Mesenchymal stem cell (in vitro differentiated cells and primary cell): Measurements from ENCODE around the gene FBXO2. TPM values are rescaled to one million over a fixed set of nuclear protein-coding genes. Genes with fewer than 3 reads are reported as not detected.

ENCODE experiments used
- DNase-seq: peaks from one replicate; pipeline ENCODE4 v3.0.0-alpha.2; 2013
- H2AFZ ChIP-seq: one replicate; pipeline ENCODE4 v1.6.1; 2013; ENCODE audit warnings: low read depth, mild to moderate bottlenecking, control low read depth, inconsistent platforms, low read length, moderate library complexity
- H2AK5ac ChIP-seq: 2 replicates; pipeline ENCODE4 v1.6.1; 2013; ENCODE audit warnings: low read length, moderate library complexity, mild to moderate bottlenecking, inconsistent platforms; ENCODE audit not compliant: severe bottlenecking
- H2BK120ac ChIP-seq: one replicate; pipeline ENCODE4 v1.6.1; 2013; ENCODE audit warnings: low read depth, mild to moderate bottlenecking, inconsistent platforms, low read length, moderate library complexity
- H2BK12ac ChIP-seq, 2 experiments: one replicate each; pipeline ENCODE4 v1.6.1; 2013; ENCODE audit warnings: inconsistent platforms in 2 of 2, low read length in 2 of 2, mild to moderate bottlenecking in 2 of 2, moderate library complexity in 2 of 2, control low read depth in 1 of 2
- H2BK15ac ChIP-seq: one replicate; pipeline ENCODE4 v1.6.1; 2013; ENCODE audit warnings: mild to moderate bottlenecking, low read depth, inconsistent platforms; ENCODE audit not compliant: poor library complexity, severe bottlenecking
- H2BK5ac ChIP-seq: 2 replicates; pipeline ENCODE4 v1.6.1; 2013; ENCODE audit warnings: low read depth, mild to moderate bottlenecking, low read length, control low read depth, inconsistent platforms; ENCODE audit not compliant: poor library complexity, severe bottlenecking
- H3K14ac ChIP-seq, 2 experiments: one replicate each; pipeline ENCODE4 v1.6.1; 2013; ENCODE audit warnings: inconsistent platforms in 2 of 2, low read length in 2 of 2, control low read depth in 1 of 2, mild to moderate bottlenecking in 1 of 2, moderate library complexity in 1 of 2
- H3K18ac ChIP-seq, 2 experiments: one replicate each; pipeline ENCODE4 v1.6.1; 2013; ENCODE audit warnings: inconsistent platforms in 2 of 2, low read length in 2 of 2, control low read depth in 1 of 2, low read depth in 1 of 2, mild to moderate bottlenecking in 1 of 2
- H3K23ac ChIP-seq, 2 experiments: one replicate each; pipeline ENCODE4 v1.6.1; 2013; ENCODE audit warnings: inconsistent platforms in 2 of 2, low read length in 2 of 2, mild to moderate bottlenecking in 2 of 2, moderate library complexity in 2 of 2, control low read depth in 1 of 2
- H3K27ac ChIP-seq: 2 replicates; pipeline ENCODE4 v1.5.1; 2013; ENCODE audit warnings: mild to moderate bottlenecking, moderate library complexity, low read length, control low read depth, inconsistent platforms; ENCODE audit not compliant: poor library complexity, severe bottlenecking
- H3K27me3 ChIP-seq, 2 experiments: 2 replicates each; pipeline versions ENCODE4 v1.6.1 to v1.7.0; 2013; ENCODE audit warnings: low read length in 2 of 2, mild to moderate bottlenecking in 2 of 2, moderate library complexity in 2 of 2, control low read depth in 1 of 2, inconsistent platforms in 1 of 2; ENCODE audit not compliant: control insufficient read depth in 1 of 2, insufficient read depth in 1 of 2
- H3K36me3 ChIP-seq, 2 experiments: 2 replicates each; pipeline versions ENCODE4 v1.6.1 to v1.7.0; 2013; ENCODE audit warnings: low read length in 2 of 2, control low read depth in 1 of 2, inconsistent platforms in 1 of 2, low read depth in 1 of 2, mild to moderate bottlenecking in 1 of 2; ENCODE audit not compliant: insufficient read depth in 2 of 2, control insufficient read depth in 1 of 2
- H3K4ac ChIP-seq, 2 experiments: one replicate each; pipeline ENCODE4 v1.6.1; 2013; ENCODE audit warnings: inconsistent platforms in 2 of 2, low read length in 2 of 2, mild to moderate bottlenecking in 2 of 2, moderate library complexity in 2 of 2, control low read depth in 1 of 2, low read depth in 1 of 2
- H3K4me1 ChIP-seq: 2 replicates; pipeline ENCODE4 v1.6.1; 2013; ENCODE audit warnings: low read depth, low read length, control low read depth; ENCODE audit not compliant: control insufficient read depth, insufficient read depth
- H3K4me2 ChIP-seq: 2 replicates; pipeline ENCODE4 v1.6.1; 2013; ENCODE audit warnings: low read length, mild to moderate bottlenecking, inconsistent platforms; ENCODE audit not compliant: poor library complexity, severe bottlenecking
- H3K4me3 ChIP-seq, 2 experiments: 2 replicates each; pipeline versions ENCODE4 v1.5.1 to v1.7.0; 2013; ENCODE audit warnings: low read length in 2 of 2, mild to moderate bottlenecking in 2 of 2, control low read depth in 1 of 2, low read depth in 1 of 2; ENCODE audit not compliant: insufficient read depth in 1 of 2
- H3K79me1 ChIP-seq: replicated peaks from 2 replicates; pipeline ENCODE4 v1.6.1; 2013; ENCODE audit warnings: mild to moderate bottlenecking, control low read depth, low read length, inconsistent platforms; ENCODE audit not compliant: poor library complexity, severe bottlenecking
- H3K9ac ChIP-seq: 2 replicates; pipeline ENCODE4 v1.7.0; 2013; ENCODE audit warnings: mild to moderate bottlenecking, low read length, moderate library complexity
- H3K9me3 ChIP-seq: 2 replicates; pipeline ENCODE4 v1.7.0; 2013; ENCODE audit warnings: mild to moderate bottlenecking, low read length; ENCODE audit not compliant: control insufficient read depth
- H4K8ac ChIP-seq: one replicate; pipeline ENCODE4 v1.6.1; 2013; ENCODE audit warnings: inconsistent platforms, mild to moderate bottlenecking, low read length, moderate library complexity
- H4K91ac ChIP-seq: one replicate; pipeline ENCODE4 v1.6.1; 2013; ENCODE audit warnings: mild to moderate bottlenecking, low read length, inconsistent platforms
- WGBS: methylation state at CpG from one replicate; pipeline ENCODE4 v1.1.7; 2013; ENCODE audit warnings: mixed read lengths; 5-methylcytosine and 5-hydroxymethylcytosine counted together
- polyA plus RNA-seq, 2 experiments: library from polyadenylated mRNA; stranded (reverse); fragments of 200-250 nt; gene quantifications; one replicate each; pipeline ENCODE4 v1.2.3, GENCODE V29; 2013

Gene FBXO2, protein sequence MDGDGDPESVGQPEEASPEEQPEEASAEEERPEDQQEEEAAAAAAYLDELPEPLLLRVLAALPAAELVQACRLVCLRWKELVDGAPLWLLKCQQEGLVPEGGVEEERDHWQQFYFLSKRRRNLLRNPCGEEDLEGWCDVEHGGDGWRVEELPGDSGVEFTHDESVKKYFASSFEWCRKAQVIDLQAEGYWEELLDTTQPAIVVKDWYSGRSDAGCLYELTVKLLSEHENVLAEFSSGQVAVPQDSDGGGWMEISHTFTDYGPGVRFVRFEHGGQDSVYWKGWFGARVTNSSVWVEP
- polyA plus RNA-seq (2013, experiment 1 of 2) = 3.1 TPM
- polyA plus RNA-seq (2013, experiment 2 of 2) = 3.7 TPM

- Histone ChIP-seq H3K4me2 (peak within 1 kb of the TSS; percentile 84), H3K14ac (no peak within 1 kb of the TSS), H3K4me3 (peak within 1 kb of the TSS; percentile 75 to 87), H3K79me1 (peaks cover 13% of the 10 kb centered on the region), H2BK5ac (no peak within 1 kb of the TSS), H3K23ac (peak within 1 kb of the TSS in 1 of 2 experiments; percentile 26), H2AK5ac (no peak within 1 kb of the TSS), H2BK12ac (peak within 1 kb of the TSS in 1 of 2 experiments; percentile 48), H2AFZ (peak within 1 kb of the TSS; percentile 46), H3K27me3 (peaks cover 11 to 27% of the 10 kb centered on the region in 2 experiments), H4K8ac (peak within 1 kb of the TSS; percentile 46), H3K4ac (peak within 1 kb of the TSS in 1 of 2 experiments; percentile 85), H2BK15ac (peak within 1 kb of the TSS; percentile 44), H3K4me1 (peaks cover 37% of the 10 kb centered on the region), H3K18ac (peak within 1 kb of the TSS; percentile 67 to 83), H3K9ac (peak within 1 kb of the TSS; percentile 64), H3K27ac (no peak within 1 kb of the TSS), H2BK120ac (no peak within 1 kb of the TSS), H3K9me3 (no peaks in the 10 kb centered on the region), H3K36me3 (peaks cover 8 to 26% of the 10 kb centered on the region in 2 experiments), H4K91ac (no peak within 1 kb of the TSS)
- WGBS = 2% methylated on average over 74 of the region's 94 CpGs
- peak; percentile 49 for DNase-seq
These were observed at the start of gene FBXO2, which contains the start of gene FBXO44 for GRCh38 chr1:11654137-11654938. FBXO2 (minus strand) TSS chr1:11654429; CDS start chr1:11654340, 89 bp downstream. FBXO44 (plus strand) TSS chr1:11654877; CDS start chr1:11655836, 959 bp downstream.

DNA sequence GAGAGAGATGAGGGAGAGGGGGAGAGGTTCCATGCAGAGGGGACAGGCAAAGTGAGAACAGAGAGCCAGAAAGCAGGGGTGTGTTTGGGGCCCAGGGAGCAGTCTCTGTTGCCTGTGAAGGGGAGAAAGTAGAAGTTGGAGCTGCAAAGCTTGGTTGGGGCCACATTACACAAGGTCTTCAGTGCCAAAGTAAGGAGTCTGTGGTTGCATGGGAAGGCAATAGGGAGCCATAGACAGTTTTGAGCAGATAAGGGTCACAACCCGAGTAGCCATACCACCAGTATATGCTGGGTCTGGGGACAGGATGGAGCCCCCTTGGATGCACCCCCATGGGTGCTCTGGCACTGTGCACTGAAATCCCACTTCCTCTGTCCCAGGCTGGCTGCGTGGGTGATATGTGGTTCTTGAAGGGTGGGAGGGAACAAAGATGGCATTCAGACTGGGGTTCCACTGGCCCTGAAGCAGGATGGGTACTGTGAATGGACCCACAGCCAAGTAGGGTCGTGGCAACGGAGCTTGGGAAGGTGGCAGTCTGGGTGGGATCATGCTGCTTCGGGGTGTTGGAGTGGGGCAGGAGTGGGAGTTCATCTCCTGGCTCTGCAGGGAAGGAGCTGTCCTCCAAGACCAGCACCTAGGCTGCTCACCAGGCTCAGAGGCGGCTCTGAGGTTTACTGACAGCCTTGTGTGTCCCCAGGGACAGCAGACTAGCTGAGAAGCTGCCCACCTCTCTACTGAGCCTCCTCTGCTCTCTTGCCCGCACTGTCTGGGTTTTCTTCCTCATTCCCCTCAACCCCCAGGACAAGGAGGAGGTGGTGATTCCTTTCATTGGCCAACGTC, 49.3 kb upstream of the FBXO2 start:
- no peak overlapping the region for H3K18ac ChIP-seq
- peak overlapping the region in 1 of 2 experiments; percentile 21 for H3K14ac ChIP-seq
- no peak overlapping the region for H2AFZ ChIP-seq
- H3K27me3 ChIP-seq = peaks cover 51 to 89% of the 10 kb centered on the region in 2 experiments
- H3K36me3 ChIP-seq = no peaks in the 10 kb centered on the region
- H3K4me3 ChIP-seq = no peak overlapping the region
- H3K9ac ChIP-seq = no peak overlapping the region
- H2BK120ac ChIP-seq = no peak overlapping the region
- no peaks in the 10 kb centered on the region for H3K9me3 ChIP-seq
- no peak overlapping the region for H2BK5ac ChIP-seq
- H3K23ac ChIP-seq = no peak overlapping the region
- no peaks in the 10 kb centered on the region for H3K4me1 ChIP-seq
- no peaks in the 10 kb centered on the region for H3K79me1 ChIP-seq
- H3K27ac ChIP-seq = no peak overlapping the region
- no peak overlapping the region for H3K4ac ChIP-seq
- H2BK15ac ChIP-seq = no peak overlapping the region
- no peak overlapping the region for H2BK12ac ChIP-seq
- no peak overlapping the region for H2AK5ac ChIP-seq
- no peak for DNase-seq
- 78% methylated on average over 8 of the region's 8 CpGs for WGBS
- H4K8ac ChIP-seq = no peak overlapping the region
- no peak overlapping the region for H3K4me2 ChIP-seq
- no peak overlapping the region for H4K91ac ChIP-seq

DNA sequence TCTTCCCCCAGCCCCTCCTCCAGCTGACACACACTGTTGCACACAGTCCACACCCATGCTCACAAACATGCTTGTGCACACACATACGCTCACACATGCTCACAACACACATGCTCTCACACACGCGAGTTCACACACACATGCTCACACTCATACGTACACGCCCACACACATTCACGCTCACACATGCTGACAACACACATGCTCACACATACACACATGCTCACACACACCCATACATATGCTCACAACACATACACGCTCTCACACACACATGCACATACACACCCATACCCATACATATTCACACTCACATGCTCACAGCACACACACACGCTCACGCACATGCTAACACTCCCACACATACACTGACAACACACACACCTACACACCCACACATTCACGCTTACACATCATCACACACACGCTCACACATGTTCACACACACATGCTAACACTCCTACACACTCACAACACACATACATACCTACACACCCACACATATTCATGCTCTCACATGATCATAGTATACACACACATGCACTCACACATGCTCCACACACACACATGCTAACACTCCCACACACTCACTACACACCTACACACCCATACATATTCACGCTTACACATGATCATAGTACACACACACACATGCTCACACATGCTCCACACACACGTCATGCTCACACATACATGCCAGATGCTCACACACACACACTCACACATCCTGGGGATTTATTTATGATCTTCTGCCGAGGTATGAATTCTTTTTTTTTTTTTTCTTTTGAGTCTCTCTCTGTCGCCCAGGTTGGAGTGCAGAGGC, 48.0 kb upstream of the FBXO2 start:
- H3K27me3 ChIP-seq = peaks cover 57 to 89% of the 10 kb centered on the region in 2 experiments
- no peaks in the 10 kb centered on the region for H3K9me3 ChIP-seq
- H3K23ac ChIP-seq = no peak overlapping the region
- no peak overlapping the region for H3K9ac ChIP-seq
- H2BK15ac ChIP-seq = no peak overlapping the region
- H3K4me2 ChIP-seq = no peak overlapping the region
- H4K8ac ChIP-seq = no peak overlapping the region
- H2AK5ac ChIP-seq = no peak overlapping the region
- H3K36me3 ChIP-seq = no peaks in the 10 kb centered on the region
- H3K4me1 ChIP-seq = no peaks in the 10 kb centered on the region
- H3K14ac ChIP-seq = peak overlapping the region in 1 of 2 experiments; percentile 59
- no peak overlapping the region for H4K91ac ChIP-seq
- no peak for DNase-seq
- H3K4me3 ChIP-seq = no peak overlapping the region
- no peak overlapping the region for H3K27ac ChIP-seq
- no peak overlapping the region for H2BK5ac ChIP-seq
- H3K18ac ChIP-seq = no peak overlapping the region
- H2AFZ ChIP-seq = no peak overlapping the region
- WGBS = 84% methylated on average over 15 of the region's 15 CpGs
- no peak overlapping the region for H3K4ac ChIP-seq
- no peak overlapping the region for H2BK12ac ChIP-seq
- H2BK120ac ChIP-seq = no peak overlapping the region
- H3K79me1 ChIP-seq = no peaks in the 10 kb centered on the region
